Bronchial epithelial cell (primary cell): Measurements from ENCODE around the gene COL25A1. TPM values are rescaled to one million over a fixed set of nuclear protein-coding genes. Genes with fewer than 3 reads are reported as not detected.

Source experiments
- DNase-seq: peaks from one replicate; pipeline ENCODE4 v3.0.0-alpha.2; 2010; ENCODE audit warnings: low read depth
- FAIRE-seq: peaks from 2 replicates; lab custom pipeline; 2011; peaks lifted over from hg19 to GRCh38; lab: Jason Lieb, UNC
- H3K27me3 ChIP-seq: 2 replicates; pipeline ENCODE4 v1.5.1; 2011; ENCODE audit warnings: low read length; ENCODE audit not compliant: control insufficient read depth, insufficient read depth
- H3K36me3 ChIP-seq: 2 replicates; pipeline ENCODE4 v1.5.1; 2011; ENCODE audit warnings: low read length; ENCODE audit not compliant: control insufficient read depth, insufficient read depth
- H3K4me3 ChIP-seq: 2 replicates; pipeline ENCODE4 v1.5.1; 2011; ENCODE audit warnings: mild to moderate bottlenecking, low read depth, low read length, control low read depth
- CTCF ChIP-seq: IDR thresholded peaks from 2 replicates; pipeline ENCODE4 v1.5.1; 2011; ENCODE audit warnings: mild to moderate bottlenecking, moderate library complexity, low read length, control low read depth, inconsistent platforms; ENCODE audit not compliant: insufficient read depth, severe bottlenecking
- total RNA-seq: library from RNA; depleted of rRNA; stranded (reverse); fragments of >200 nt; gene quantifications from 2 replicates; pipeline ENCODE4 v1.2.1, GENCODE V29; 2014

COL25A1 gene
- total RNA-seq, 1 donor from 2014 or later, result under 0.01 TPM

GRCh38 chr4:109325698-109326097 is 23.2 kb upstream of the COL25A1 start:
- DNase-seq (no peak), FAIRE-seq (no peak)
- TF ChIP-seq CTCF, result no peak
- H3K36me3 ChIP-seq, result no peaks in the 10 kb centered on the region
- H3K4me3 ChIP-seq, result no peak overlapping the region
- H3K27me3 ChIP-seq, result no peaks in the 10 kb centered on the region

- Histone ChIP-seq H3K27me3 (no peaks in the 10 kb centered on the region), H3K36me3 (no peaks in the 10 kb centered on the region), H3K4me3 (no peak overlapping the region)
- DNase-seq, result no peak
- no peak for FAIRE-seq
- TF ChIP-seq CTCF, result no peak
These were observed 20.9 kb upstream of the COL25A1 start for GRCh38 chr4:109323348-109323747.

- Histone ChIP-seq H3K27me3 (no peaks in the 10 kb centered on the region), H3K36me3 (no peaks in the 10 kb centered on the region), H3K4me3 (no peak overlapping the region)
- DNase-seq (no peak), FAIRE-seq (no peak)
- TF ChIP-seq CTCF, result no peak
These were observed 18.8 kb upstream of the COL25A1 start for GRCh38 chr4:109321232-109321631.

- no peak for TF ChIP-seq CTCF
- H3K4me3 ChIP-seq, result no peak overlapping the region
- no peaks in the 10 kb centered on the region for H3K36me3 ChIP-seq
- no peaks in the 10 kb centered on the region for H3K27me3 ChIP-seq
- FAIRE-seq (no peak), DNase-seq (no peak)
These were observed 17.2 kb upstream of the COL25A1 start for GRCh38 chr4:109319684-109320083.

- TF ChIP-seq CTCF, result no peak
- no peak for DNase-seq
- H3K27me3 ChIP-seq, result no peaks in the 10 kb centered on the region
- H3K4me3 ChIP-seq, result no peak overlapping the region
- no peak for FAIRE-seq
- no peaks in the 10 kb centered on the region for H3K36me3 ChIP-seq
These were observed 16.7 kb upstream of the COL25A1 start for GRCh38 chr4:109319156-109319555.

GRCh38 chr4:109315818-109316217 is 13.4 kb upstream of the COL25A1 start:
- peak; percentile 32 for FAIRE-seq
- H3K36me3 ChIP-seq, result no peaks in the 10 kb centered on the region
- no peak for DNase-seq
- TF ChIP-seq CTCF, result no peak
- no peak overlapping the region for H3K4me3 ChIP-seq
- no peaks in the 10 kb centered on the region for H3K27me3 ChIP-seq
